ENCODE results near the gene TRIM28. TPM values are rescaled to one million over a fixed set of nuclear protein-coding genes. Genes with fewer than 3 reads are reported as not detected.

TRIM28 gene
- polyA plus RNA-seq, 1 experiment = 476 TPM

DNA sequence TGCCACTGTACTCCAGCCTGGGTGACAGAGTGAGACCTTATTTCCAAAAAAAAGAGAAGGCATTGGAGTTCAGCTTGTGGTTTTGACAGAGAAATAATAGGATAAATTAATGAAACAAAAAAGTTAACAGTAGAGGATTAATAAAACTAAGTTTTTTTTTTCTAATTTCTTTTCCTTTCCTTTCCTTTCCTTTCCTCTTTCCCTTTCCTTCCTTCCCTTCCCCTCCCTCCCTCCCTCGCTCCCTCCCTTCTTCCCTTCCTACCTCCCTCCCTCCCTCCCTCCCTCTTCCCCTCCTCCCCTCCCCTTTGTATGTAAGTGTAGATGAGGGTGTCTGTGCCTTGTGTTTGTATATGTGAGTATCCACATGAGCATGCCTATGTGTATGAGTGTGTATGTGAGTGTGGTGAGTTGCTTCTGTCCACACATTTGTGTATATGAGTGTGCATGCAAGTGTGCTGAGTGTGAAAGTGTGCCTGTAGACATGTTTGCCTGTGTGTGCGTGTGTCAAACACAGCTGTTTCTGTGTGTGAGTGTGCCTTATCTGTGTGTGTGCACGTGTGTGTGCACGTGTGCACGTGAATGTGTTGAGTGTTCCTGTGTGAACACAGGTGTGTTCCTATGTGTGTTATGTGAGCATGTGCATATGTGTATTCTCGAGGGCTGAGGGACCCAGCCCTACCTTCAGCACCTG, 41.7 kb downstream of the TRIM28 start:
- H3K27me3 ChIP-seq (ENCODE audit: control insufficient read depth, insufficient read depth, low read length) = no peaks in the 10 kb centered on the region
- CTCF ChIA-PET = interaction anchor here (1.3 kb wide), 1 partner anchor 66 kb away, joined by 7 read pairs; the partner anchor contains the start of gene ZBTB45
- POLR2A ChIA-PET = no interaction called here

DNA sequence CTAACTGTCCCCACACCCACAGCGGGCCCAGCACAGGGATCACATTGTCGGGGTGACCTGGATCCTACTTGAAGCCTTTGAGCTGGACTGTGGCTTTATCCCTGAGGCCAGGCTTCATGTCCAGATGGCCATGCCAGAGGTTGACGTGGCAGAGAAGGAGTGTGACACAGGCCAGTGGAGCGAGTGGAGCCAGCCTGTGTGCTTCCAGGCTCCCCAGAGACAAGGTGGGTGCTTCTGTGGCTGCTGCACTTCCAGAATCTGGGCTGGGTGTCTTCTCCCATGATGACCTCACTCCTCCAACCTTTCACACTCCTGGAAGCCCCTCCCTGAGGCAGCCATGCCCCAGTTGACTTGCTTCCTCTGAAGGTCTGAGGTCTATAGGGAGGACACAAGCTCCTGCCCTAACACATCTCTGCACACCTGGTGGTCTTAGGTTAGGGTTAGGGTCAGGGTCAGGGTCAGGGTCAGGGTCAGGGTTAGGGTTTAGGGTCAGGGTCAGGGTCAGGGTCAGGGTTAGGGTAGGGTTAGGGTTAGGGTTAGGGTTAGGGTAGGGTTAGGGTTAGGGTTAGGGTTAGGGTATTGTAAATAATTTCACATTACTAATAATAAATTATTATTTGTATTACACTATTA, 42.4 kb downstream of the TRIM28 start:
- POLR2A ChIA-PET = no interaction called here

More for the DNA sequence above, 41.7 kb downstream of the TRIM28 start:
- no peak overlapping the region for H3K4me3 ChIP-seq (ENCODE audit: low read depth, low read length)
- DNase-seq (ENCODE audit: low read depth) = no peak
- peaks cover 10% of the 10 kb centered on the region for H3K36me3 ChIP-seq (ENCODE audit: control insufficient read depth, insufficient read depth, low read length)
- TF ChIP-seq, protein P1, sequence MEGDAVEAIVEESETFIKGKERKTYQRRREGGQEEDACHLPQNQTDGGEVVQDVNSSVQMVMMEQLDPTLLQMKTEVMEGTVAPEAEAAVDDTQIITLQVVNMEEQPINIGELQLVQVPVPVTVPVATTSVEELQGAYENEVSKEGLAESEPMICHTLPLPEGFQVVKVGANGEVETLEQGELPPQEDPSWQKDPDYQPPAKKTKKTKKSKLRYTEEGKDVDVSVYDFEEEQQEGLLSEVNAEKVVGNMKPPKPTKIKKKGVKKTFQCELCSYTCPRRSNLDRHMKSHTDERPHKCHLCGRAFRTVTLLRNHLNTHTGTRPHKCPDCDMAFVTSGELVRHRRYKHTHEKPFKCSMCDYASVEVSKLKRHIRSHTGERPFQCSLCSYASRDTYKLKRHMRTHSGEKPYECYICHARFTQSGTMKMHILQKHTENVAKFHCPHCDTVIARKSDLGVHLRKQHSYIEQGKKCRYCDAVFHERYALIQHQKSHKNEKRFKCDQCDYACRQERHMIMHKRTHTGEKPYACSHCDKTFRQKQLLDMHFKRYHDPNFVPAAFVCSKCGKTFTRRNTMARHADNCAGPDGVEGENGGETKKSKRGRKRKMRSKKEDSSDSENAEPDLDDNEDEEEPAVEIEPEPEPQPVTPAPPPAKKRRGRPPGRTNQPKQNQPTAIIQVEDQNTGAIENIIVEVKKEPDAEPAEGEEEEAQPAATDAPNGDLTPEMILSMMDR (IDR thresholded peaks at IDR 0.05; ENCODE audit: insufficient read depth, low read depth, low read length) = no peak

More for the DNA sequence above, 42.4 kb downstream of the TRIM28 start:
- CTCF ChIA-PET = interaction anchor here (1.3 kb wide), 1 partner anchor 66 kb away, joined by 7 read pairs; the partner anchor contains the start of gene ZBTB45
- TF ChIP-seq, protein P1 (IDR thresholded peaks at IDR 0.05; ENCODE audit: insufficient read depth, low read depth, low read length) = no peak
- Histone ChIP-seq H3K36me3 (ENCODE audit: control insufficient read depth, insufficient read depth, low read length) (peaks cover 10% of the 10 kb centered on the region), H3K4me3 (ENCODE audit: low read depth, low read length) (no peak overlapping the region), H3K27me3 (ENCODE audit: control insufficient read depth, insufficient read depth, low read length) (no peaks in the 10 kb centered on the region)
- no peak for DNase-seq (ENCODE audit: low read depth)

Small RNA genes lying within 50 kb of the gene (small RNA-seq; reads per million reads assigned to genes)
- gene MIR6807 (ENCODE audit: insufficient read length, low read depth, low replicate concordance) (not detected), gene RN7SL525P (ENCODE audit: insufficient read length, low read depth, low replicate concordance) (not detected)

Other genes starting within 250 kb of the TRIM28 start
- 34.3 and 39.4 TPM in 2 replicates for gene ERVK3-1, start 238.7 kb upstream of the TRIM28 start, polyA plus RNA-seq (2011; rRNA removed)
- gene ZSCAN22, start 217.1 kb upstream of the TRIM28 start, polyA plus RNA-seq (2011; rRNA removed) = 2.1 and 2.3 TPM in 2 replicates
- gene A1BG, start 190.6 kb upstream of the TRIM28 start, polyA plus RNA-seq (2011; rRNA removed) = 13.7 and 15.5 TPM in 2 replicates
- gene ZNF497, start 181.3 kb upstream of the TRIM28 start, polyA plus RNA-seq (2011; rRNA removed) = 0.20 TPM in 2 replicates
- gene ZNF837, start 163.0 kb upstream of the TRIM28 start, polyA plus RNA-seq (2011; rRNA removed) = 0.47 and 0.82 TPM in 2 replicates
- 2,500 and 3,326 TPM in 2 replicates for gene RPS5, start 156.8 kb upstream of the TRIM28 start, polyA plus RNA-seq (2011; rRNA removed)
- not detected in 2 replicates for gene RNF225, start 148.4 kb upstream of the TRIM28 start, polyA plus RNA-seq (2011; rRNA removed)
- 8.9 and 10.0 TPM in 2 replicates for gene ZNF584, start 135.4 kb upstream of the TRIM28 start, polyA plus RNA-seq (2011; rRNA removed)
- 2.7 and 3.2 TPM in 2 replicates for gene ZNF132, start 103.9 kb upstream of the TRIM28 start, polyA plus RNA-seq (2011; rRNA removed)
- 1.6 and 2.0 TPM in 2 replicates for gene ZNF324B, start 92.4 kb upstream of the TRIM28 start, polyA plus RNA-seq (2011; rRNA removed)
- gene ZNF324, start 77.0 kb upstream of the TRIM28 start, polyA plus RNA-seq (2011; rRNA removed) = 3.6 and 4.4 TPM in 2 replicates
- gene ZNF446, start 67.7 kb upstream of the TRIM28 start, polyA plus RNA-seq (2011; rRNA removed) = 5.0 and 8.2 TPM in 2 replicates
- gene SLC27A5, start 32.1 kb upstream of the TRIM28 start, polyA plus RNA-seq (2011; rRNA removed) = 8.6 and 13.1 TPM in 2 replicates
- 5.2 and 9.5 TPM in 2 replicates for gene ZBTB45, start 24.3 kb upstream of the TRIM28 start, polyA plus RNA-seq (2011; rRNA removed)
- gene CHMP2A, start 11.0 kb downstream of the TRIM28 start, polyA plus RNA-seq (2011; rRNA removed) = 153 and 174 TPM in 2 replicates
- 66.6 and 76.3 TPM in 2 replicates for gene UBE2M, start 14.5 kb downstream of the TRIM28 start, polyA plus RNA-seq (2011; rRNA removed)
- gene MZF1, start 29.3 kb downstream of the TRIM28 start, polyA plus RNA-seq (2011; rRNA removed) = 8.4 and 12.5 TPM in 2 replicates

Data from BJ (cell line).